Posterior vena cava (tissue), 2 donors: ENCODE data around the gene SELENOP. TPM values are rescaled to one million over a fixed set of nuclear protein-coding genes. Genes with fewer than 3 reads are reported as not detected.

Experiments
- DNase-seq: peaks from one replicate; pipeline ENCODE4 v3.0.0-alpha.2; 2020; ENCODE audit warnings: low spot score
- intact Hi-C, 2 donors: fragments of 100-400 bp; cut with DNase I; formaldehyde crosslinking; loops; one replicate each; pipeline versions ENCODE4 v1.14.1 to v1.14.2; 2022 to 2023
- total RNA-seq, 2 donors: library from RNA; stranded (reverse); fragmentation: NEBNext Ultra II Directional; extraction: Animal tissue kit (Norgen Biotek cat#: 25700); gene quantifications; one replicate each; pipeline ENCODE4 v1.2.1, GENCODE V29; 2021
- donor health status: DM: yes; HTN: yes; CAD: no.
- donor health status: DM: yes; HTN: yes; CAD: no.

The SELENOP gene
- total RNA-seq, 2 donors from 2014 or later, result 165 to 332 TPM

DNA sequence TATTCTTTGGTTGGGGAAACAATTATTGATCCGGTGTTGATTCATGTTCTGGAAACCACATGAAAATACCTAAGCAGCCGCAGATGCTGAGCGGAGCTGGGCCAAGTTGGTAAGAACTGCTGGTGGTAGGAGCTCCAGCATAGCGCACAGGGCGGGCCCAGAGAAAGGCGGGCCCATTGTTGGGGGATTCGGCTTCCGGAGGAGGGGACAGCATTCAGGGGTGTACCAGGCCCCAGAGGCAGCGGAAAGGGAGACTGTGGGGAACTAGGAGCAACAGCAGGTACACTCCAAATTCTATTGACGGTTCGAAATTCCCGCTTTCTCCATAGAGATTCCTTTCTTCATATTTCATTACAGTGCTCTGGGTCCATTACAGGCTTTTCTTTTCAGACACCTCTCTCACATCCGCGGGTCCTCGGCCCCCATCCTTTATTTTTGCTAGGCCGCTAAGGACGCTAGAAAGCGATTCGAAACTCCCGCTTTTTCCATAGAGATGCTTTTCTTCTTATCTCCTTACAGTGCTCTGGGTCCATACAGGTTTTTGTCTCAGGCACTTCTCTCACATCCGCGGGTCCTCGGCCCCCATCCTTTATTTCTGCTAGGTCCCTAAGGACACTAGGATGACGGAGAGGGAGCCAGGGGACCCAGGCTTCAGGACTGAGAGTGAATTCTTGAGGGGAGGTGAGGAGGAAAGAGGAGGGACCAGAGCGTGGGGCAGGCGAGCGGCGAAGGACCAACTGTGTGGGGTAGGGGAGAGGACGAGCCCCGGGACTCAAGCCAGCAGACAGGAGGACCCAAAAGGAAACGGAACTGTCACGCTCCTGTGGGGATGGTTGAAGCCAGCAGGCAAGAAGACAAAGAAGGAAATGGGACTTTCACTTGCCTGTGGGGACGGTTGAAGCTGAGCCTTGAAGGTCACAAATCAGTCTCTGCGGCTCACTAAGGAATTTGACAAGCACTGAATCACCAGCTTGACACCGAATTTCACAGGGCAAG, 54.8 kb downstream of the SELENOP start, which contains the start of gene CCDC152:
Gene CCDC152 (plus strand): TSS at position 213 of the 996 bp plus-strand sequence. CDS start 2,304 bp downstream, outside the sequence.
- intact Hi-C loops, result no loop called here
- peak; percentile 78 for DNase-seq

DNA sequence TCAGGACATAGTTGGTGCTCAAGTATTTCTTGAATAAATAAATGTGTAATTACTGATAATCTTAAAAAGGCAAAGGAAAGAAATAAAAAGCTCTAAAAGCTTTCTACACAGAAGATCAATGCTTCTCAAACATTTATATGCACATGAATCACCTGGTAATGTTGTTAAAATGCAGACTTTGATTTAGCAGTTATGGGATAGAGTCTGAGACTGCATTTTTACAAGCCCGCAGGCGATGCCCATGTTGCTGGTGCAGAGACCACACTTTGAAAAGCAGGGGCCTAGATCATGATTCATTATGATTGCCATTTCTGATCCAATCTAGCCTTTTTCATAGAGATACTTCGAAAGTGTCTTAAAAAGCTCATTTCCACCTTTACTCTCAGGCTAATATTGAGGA, 58.6 kb downstream of the SELENOP start:
- no peak for DNase-seq
- intact Hi-C loops, result no loop called here

DNA sequence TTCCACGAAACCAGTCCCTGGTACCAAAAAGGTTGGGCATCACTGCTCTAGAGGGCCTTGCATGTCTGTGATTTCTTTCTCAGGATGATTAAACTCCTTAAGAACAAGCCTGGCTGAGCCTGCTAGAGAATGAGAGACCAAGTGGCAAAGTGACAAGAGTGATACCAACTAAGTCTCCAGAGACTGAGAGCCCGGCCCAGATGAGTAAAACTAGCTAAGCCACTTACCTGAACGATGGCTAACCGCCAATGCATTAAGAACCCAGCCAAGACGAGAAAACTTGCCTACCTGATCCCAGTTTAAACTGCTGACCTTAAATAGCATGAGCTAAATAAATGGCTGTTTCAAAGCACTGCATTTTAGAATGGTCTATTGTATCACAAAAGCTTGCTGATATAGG, 60.6 kb downstream of the SELENOP start:
- intact Hi-C loops, result no loop called here
- DNase-seq, result no peak

DNA sequence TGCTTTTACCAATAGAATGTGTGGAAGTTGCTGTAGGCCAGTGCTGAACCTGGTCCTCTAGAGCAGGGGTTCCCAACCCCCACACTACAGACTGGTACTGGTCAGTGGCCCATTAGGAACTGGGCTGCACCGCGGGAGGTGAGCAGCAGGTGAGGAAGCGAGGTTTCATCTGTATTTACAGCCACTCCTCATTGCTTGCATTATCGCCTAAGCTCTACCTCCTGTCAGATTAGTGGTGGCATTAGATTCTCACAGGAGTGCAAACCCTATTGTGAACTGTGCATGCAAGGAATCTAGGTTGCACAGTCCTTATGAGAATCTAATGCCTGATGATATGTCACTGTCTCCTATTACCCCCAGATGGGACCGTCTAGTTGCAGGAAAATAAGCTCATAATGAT, 61.2 kb downstream of the SELENOP start:
- no peak for DNase-seq
- intact Hi-C loops, result no loop called here

Other genes with a start within 250 kb of the SELENOP start
- 1 to 10 TPM in 1 of 2 donors, under 1 TPM in 1; 0.90 to 2.3 TPM for gene CCDC152, start 55.1 kb downstream of the SELENOP start, total RNA-seq
- gene ANXA2R, start 228.4 kb upstream of the SELENOP start, total RNA-seq, result 1 to 10 TPM; 2.3 to 4.7 TPM